Suprapubic skin (tissue), 4 donors: ENCODE results near the gene WFDC2. TPM values are rescaled to one million over a fixed set of nuclear protein-coding genes. Genes with fewer than 3 reads are reported as not detected.

Experiments used
- DNase-seq, 2 donors: peaks; one replicate each; pipeline ENCODE4 v3.0.0-alpha.2; 2019; ENCODE audit warnings: low spot score in 2 of 2
- H3K27ac ChIP-seq: fragments of 200-600 bp; sonication (generic); one replicate; pipeline ENCODE4 v1.5.1; 2019
- H3K27me3 ChIP-seq: fragments of 200-600 bp; sonication (generic); one replicate; pipeline ENCODE4 v1.5.1; 2019
- H3K36me3 ChIP-seq: fragments of 200-600 bp; sonication (generic); one replicate; pipeline ENCODE4 v1.5.1; 2019
- H3K4me1 ChIP-seq: fragments of 200-600 bp; sonication (generic); one replicate; pipeline ENCODE4 v1.5.1; 2019
- H3K4me3 ChIP-seq: fragments of 200-600 bp; sonication (generic); one replicate; pipeline ENCODE4 v1.5.1; 2019; ENCODE audit warnings: mild to moderate bottlenecking
- H3K9me3 ChIP-seq: fragments of 200-600 bp; sonication (generic); one replicate; pipeline ENCODE4 v1.5.1; 2019
- EP300 ChIP-seq: sonication (generic); formaldehyde crosslinking; IDR thresholded peaks from one replicate; pipeline ENCODE4 v1.6.1; 2017; ENCODE audit warnings: antibody characterized with exemption
- POLR2A ChIP-seq, 2 donors: fragments of 450-650 bp; IDR thresholded peaks; one replicate each; pipeline ENCODE4 v1.6.1; 2017; ENCODE audit warnings: antibody characterized with exemption in 2 of 2, mild to moderate bottlenecking in 2 of 2, moderate library complexity in 2 of 2
- POLR2AphosphoS5 ChIP-seq, 3 donors: sonication (generic); formaldehyde crosslinking; IDR thresholded peaks; one replicate each; pipeline ENCODE4 v1.6.1; 2017; ENCODE audit warnings: antibody characterized with exemption in 3 of 3
- WGBS: methylation state at CpG from one replicate; pipeline ENCODE4 v1.1.5; 2018; 5-methylcytosine and 5-hydroxymethylcytosine counted together
- total RNA-seq, 4 donors: library from RNA; depleted of rRNA; stranded (reverse); fragments of >200 nt; gene quantifications; one replicate each; pipeline ENCODE4 v1.1.0, GENCODE V29; 2016
- TF ChIP-seq, protein P1 (sequence below), 2 donors: fragments of 200-600 bp in 1 of 2; fragments of 450-650 bp in 1 of 2; sonication (generic) in 1 of 2; IDR thresholded peaks; one replicate each; pipeline ENCODE4 v1.5.1; 2016 to 2019; ENCODE audit warnings: antibody characterized with exemption in 2 of 2, mild to moderate bottlenecking in 1 of 2, moderate library complexity in 1 of 2

WFDC2 gene, protein sequence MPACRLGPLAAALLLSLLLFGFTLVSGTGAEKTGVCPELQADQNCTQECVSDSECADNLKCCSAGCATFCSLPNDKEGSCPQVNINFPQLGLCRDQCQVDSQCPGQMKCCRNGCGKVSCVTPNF
- 10 to 100 TPM; 29.6 to 58.0 (median 34.1) TPM for total RNA-seq

DNA sequence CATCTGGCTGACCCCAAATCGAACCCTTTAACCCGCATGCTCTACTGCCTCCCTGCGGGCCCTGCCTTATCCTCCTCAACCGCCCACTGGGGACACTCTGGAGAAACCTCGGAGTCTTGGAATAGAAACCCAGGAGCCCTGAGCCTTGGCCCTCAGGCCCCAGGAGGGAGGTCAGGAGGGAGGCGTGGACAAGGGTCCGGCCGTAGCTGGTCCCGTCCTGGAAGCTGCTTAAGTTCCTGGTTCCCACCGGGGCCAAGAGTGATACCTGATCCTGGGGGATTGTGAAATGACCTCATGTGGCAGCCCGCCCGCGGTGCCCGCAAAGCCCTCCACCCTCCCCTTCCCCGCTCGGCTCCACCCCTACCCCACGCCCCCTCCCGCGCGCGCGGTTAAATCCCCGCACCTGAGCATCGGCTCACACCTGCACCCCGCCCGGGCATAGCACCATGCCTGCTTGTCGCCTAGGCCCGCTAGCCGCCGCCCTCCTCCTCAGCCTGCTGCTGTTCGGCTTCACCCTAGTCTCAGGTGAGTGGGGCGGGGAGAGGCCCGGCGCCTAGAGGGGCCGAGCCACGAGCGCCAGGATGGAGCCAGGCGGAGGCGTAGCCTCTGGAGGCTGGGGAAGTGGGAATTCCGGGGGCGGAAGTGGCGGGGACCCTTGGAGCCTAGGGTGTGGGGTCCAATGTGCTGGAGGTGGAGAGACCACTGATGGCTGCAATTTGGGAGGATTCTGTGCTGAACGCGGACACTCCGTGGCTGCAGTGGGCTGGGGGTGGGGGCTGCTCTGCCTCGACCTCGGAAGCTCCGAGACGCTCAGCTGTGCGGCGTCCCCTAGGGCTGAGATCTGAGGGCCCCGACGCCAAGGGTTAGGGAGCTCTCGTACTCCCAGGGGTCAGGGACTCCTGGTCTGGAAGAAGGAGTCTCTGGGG is at the start of gene WFDC2:
WFDC2 (plus strand) TSS at position 418 of the 926 bp plus-strand sequence; CDS start at position 447, 29 bp downstream.
- Histone ChIP-seq H3K4me1 (peaks cover 23% of the 10 kb centered on the region), H3K27me3 (peaks cover 34% of the 10 kb centered on the region), H3K4me3 (peak within 1 kb of the TSS; percentile 57), H3K27ac (peak within 1 kb of the TSS; percentile 16), H3K36me3 (no peaks in the 10 kb centered on the region), H3K9me3 (no peaks in the 10 kb centered on the region)
- 16% methylated on average over 15 of the region's 54 CpGs for WGBS
- no peak for DNase-seq
- TF ChIP-seq, protein P1, sequence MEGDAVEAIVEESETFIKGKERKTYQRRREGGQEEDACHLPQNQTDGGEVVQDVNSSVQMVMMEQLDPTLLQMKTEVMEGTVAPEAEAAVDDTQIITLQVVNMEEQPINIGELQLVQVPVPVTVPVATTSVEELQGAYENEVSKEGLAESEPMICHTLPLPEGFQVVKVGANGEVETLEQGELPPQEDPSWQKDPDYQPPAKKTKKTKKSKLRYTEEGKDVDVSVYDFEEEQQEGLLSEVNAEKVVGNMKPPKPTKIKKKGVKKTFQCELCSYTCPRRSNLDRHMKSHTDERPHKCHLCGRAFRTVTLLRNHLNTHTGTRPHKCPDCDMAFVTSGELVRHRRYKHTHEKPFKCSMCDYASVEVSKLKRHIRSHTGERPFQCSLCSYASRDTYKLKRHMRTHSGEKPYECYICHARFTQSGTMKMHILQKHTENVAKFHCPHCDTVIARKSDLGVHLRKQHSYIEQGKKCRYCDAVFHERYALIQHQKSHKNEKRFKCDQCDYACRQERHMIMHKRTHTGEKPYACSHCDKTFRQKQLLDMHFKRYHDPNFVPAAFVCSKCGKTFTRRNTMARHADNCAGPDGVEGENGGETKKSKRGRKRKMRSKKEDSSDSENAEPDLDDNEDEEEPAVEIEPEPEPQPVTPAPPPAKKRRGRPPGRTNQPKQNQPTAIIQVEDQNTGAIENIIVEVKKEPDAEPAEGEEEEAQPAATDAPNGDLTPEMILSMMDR (IDR thresholded peaks at IDR 0.05): no peak
- TF ChIP-seq EP300 (no peak), POLR2A (IDR thresholded peaks at IDR 0.05) (no peak), POLR2AphosphoS5 (IDR thresholded peaks at IDR 0.05) (no peak)

DNA sequence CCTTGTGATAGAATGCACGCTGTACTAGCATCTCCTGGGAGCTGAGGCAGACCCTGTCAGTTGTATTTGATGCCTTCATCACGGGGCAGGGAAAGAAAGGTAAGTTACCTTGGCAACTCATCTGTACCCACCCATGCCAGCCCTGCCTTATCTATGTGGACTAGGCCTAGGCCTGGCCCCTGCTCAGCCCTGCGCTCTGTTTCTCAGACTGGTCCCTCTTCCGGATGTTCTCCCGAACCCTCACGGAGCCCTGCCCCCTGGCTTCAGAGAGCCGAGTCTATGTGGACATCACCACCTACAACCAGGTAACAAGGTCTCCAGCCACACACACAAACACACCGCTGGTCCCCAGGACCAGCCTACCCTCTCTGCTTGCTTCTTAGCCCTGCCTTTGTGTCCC is 49.4 kb upstream of the WFDC2 start:
- H3K36me3 ChIP-seq: peaks cover 56% of the 10 kb centered on the region
- no peak for DNase-seq
- TF ChIP-seq POLR2AphosphoS5 (IDR thresholded peaks at IDR 0.05) (no peak), POLR2A (IDR thresholded peaks at IDR 0.05) (no peak), EP300 (no peak)
- no peaks in the 10 kb centered on the region for H3K27me3 ChIP-seq
- H3K9me3 ChIP-seq: no peaks in the 10 kb centered on the region
- peak overlapping the region; percentile 61 for H3K27ac ChIP-seq
- WGBS: 98% methylated on average over 8 of the region's 8 CpGs
- no peak overlapping the region for H3K4me3 ChIP-seq
- H3K4me1 ChIP-seq: peaks cover 44% of the 10 kb centered on the region

DNA sequence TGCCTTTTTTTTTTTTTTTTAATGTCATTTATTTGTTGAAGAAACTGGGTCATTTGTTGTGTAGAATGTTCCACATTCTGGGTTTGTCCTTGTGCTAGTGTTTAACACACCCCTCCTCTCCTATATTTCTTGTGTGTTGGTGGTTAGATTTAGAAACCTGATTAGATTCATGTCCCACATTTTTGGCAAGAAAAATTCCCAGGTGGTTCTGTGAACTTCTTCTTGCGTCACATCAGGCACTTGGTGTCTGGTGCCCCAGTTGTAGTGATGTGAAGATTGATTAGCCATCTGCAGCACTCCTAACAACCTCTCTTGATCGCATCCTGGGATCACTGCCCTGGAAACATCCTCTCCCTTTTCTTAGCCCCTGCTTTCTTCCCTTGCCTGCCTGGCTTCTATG is 45.9 kb upstream of the WFDC2 start:
- WGBS: 84% methylated on average over 2 of the region's 2 CpGs
- H3K4me1 ChIP-seq: peaks cover 21% of the 10 kb centered on the region
- DNase-seq: no peak
- H3K36me3 ChIP-seq: peaks cover 68% of the 10 kb centered on the region
- no peak overlapping the region for H3K4me3 ChIP-seq
- TF ChIP-seq, protein P1 (IDR thresholded peaks at IDR 0.05): no peak
- TF ChIP-seq POLR2A (IDR thresholded peaks at IDR 0.05): no peak
- H3K27ac ChIP-seq: no peak overlapping the region
- H3K9me3 ChIP-seq: no peaks in the 10 kb centered on the region
- no peaks in the 10 kb centered on the region for H3K27me3 ChIP-seq

DNA sequence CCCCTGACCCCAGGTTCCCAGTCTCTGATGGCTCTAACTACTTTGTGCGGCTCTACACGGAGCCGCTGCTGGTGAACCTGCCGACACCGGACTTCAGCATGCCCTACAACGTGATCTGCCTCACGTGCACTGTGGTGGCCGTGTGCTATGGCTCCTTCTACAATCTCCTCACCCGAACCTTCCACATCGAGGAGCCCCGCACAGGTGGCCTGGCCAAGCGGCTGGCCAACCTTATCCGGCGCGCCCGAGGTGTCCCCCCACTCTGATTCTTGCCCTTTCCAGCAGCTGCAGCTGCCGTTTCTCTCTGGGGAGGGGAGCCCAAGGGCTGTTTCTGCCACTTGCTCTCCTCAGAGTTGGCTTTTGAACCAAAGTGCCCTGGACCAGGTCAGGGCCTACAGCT is 44.0 kb upstream of the WFDC2 start:
- DNase-seq: peak in 1 of 2 donors; percentile 35
- peaks cover 51% of the 10 kb centered on the region for H3K36me3 ChIP-seq
- no peak overlapping the region for H3K27ac ChIP-seq
- H3K4me1 ChIP-seq: peaks cover 6% of the 10 kb centered on the region
- no peaks in the 10 kb centered on the region for H3K9me3 ChIP-seq
- no peaks in the 10 kb centered on the region for H3K27me3 ChIP-seq
- 98% methylated on average over 17 of the region's 17 CpGs for WGBS
- H3K4me3 ChIP-seq: no peak overlapping the region
- TF ChIP-seq EP300 (no peak), POLR2AphosphoS5 (IDR thresholded peaks at IDR 0.05) (no peak), POLR2A (IDR thresholded peaks at IDR 0.05) (no peak)
- TF ChIP-seq, protein P1 (IDR thresholded peaks at IDR 0.05): no peak

DNA sequence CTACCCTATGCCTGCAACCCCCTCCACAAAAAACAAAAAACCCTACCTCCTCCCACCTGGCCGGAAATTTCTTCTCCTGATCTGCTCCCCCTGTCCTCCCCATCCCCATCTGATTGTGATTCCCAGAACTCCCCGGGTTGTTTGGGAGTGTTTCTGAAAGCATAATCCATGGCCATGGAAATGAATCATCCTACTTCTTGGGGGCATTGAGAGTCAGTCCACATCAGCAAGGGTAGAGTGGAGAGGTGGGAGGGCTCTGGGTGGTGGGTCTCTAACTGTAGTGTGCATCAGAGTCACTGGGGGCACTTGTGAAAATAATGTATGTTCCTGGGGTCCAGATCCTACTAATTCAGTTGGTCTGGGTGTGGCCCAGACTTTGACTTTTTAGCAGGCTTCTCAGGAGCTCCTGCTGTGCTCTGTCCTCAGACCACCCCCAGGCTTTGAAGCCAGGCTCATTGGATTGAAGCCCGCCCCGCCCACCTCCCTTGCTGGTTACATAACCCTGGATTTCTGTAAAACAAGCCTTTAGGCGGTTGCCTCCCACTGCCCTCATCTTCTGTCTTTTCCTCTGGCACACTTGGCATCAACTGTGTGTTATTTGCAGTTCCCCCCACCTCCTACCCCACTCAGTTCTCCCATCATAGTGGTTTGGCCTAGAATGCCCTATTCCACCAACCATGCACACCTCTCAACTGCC is 43.1 kb upstream of the WFDC2 start:
- H3K36me3 ChIP-seq: peaks cover 42% of the 10 kb centered on the region

More for the DNA sequence above, 43.1 kb upstream of the WFDC2 start:
- H3K4me3 ChIP-seq: no peak overlapping the region
- 67% methylated on average over 5 of the region's 5 CpGs for whole genome bisulfite sequencing
- DNase-seq: peak in 1 of 2 donors; percentile 56
- TF ChIP-seq EP300 (no peak), POLR2AphosphoS5 (IDR thresholded peaks at IDR 0.05) (no peak), POLR2A (IDR thresholded peaks at IDR 0.05) (no peak)
- TF ChIP-seq, protein P1 (IDR thresholded peaks at IDR 0.05): no peak
- H3K27ac ChIP-seq: no peak overlapping the region
- H3K4me1 ChIP-seq: peaks cover 6% of the 10 kb centered on the region
- H3K27me3 ChIP-seq: no peaks in the 10 kb centered on the region
- no peaks in the 10 kb centered on the region for H3K9me3 ChIP-seq
